KMS-11 (cell line): Measurements from ENCODE around the gene PCDH17.

Source experiments
- H2AFZ ChIP-seq: fragments of 200-600 bp; sonication (generic); 2 replicates; pipeline ENCODE4 v1.6.1; 2016; ENCODE audit warnings: antibody characterized with exemption, mixed run types, low read depth
- H3K27ac ChIP-seq: fragments of 200-600 bp; sonication (generic); 2 replicates; pipeline ENCODE4 v1.6.1; 2016; ENCODE audit warnings: mild to moderate bottlenecking, mixed run types
- H3K27me3 ChIP-seq: fragments of 200-600 bp; sonication (generic); 2 replicates; pipeline ENCODE4 v1.6.1; 2017; ENCODE audit warnings: mild to moderate bottlenecking, low read depth, mixed run types, moderate library complexity; ENCODE audit not compliant: insufficient read depth
- H3K36me3 ChIP-seq: fragments of 200-600 bp; sonication (generic); 2 replicates; pipeline ENCODE4 v1.6.1; 2017; ENCODE audit warnings: mild to moderate bottlenecking, mixed run types; ENCODE audit not compliant: insufficient read depth
- H3K4me1 ChIP-seq: fragments of 200-600 bp; sonication (generic); 2 replicates; pipeline ENCODE4 v1.6.1; 2016; ENCODE audit warnings: mild to moderate bottlenecking, low read depth, mixed run types; ENCODE audit not compliant: poor library complexity, severe bottlenecking
- H3K4me2 ChIP-seq: fragments of 200-600 bp; sonication (generic); 2 replicates; pipeline ENCODE4 v1.7.0; 2016; ENCODE audit warnings: mild to moderate bottlenecking, mixed run types
- H3K4me3 ChIP-seq: fragments of 200-600 bp; sonication (generic); IDR thresholded peaks from 2 replicates; pipeline ENCODE4 v1.6.1; 2017; ENCODE audit warnings: low read depth, low read length, mixed read lengths; ENCODE audit not compliant: insufficient read depth
- H3K79me2 ChIP-seq: fragments of 200-600 bp; sonication (generic); 2 replicates; pipeline ENCODE4 v1.6.1; 2016; ENCODE audit warnings: low read depth, mixed run types; ENCODE audit not compliant: insufficient read depth
- H3K9ac ChIP-seq: fragments of 200-600 bp; sonication (generic); 2 replicates; pipeline ENCODE4 v1.6.1; 2016; ENCODE audit warnings: mild to moderate bottlenecking, mixed run types
- H4K20me1 ChIP-seq: fragments of 200-600 bp; sonication (generic); 2 replicates; pipeline ENCODE4 v1.6.1; 2016; ENCODE audit warnings: mild to moderate bottlenecking, mixed run types; ENCODE audit not compliant: insufficient read depth
- CTCF ChIP-seq: fragments of 200-600 bp; sonication (generic); conservative IDR thresholded peaks from 2 replicates; pipeline ENCODE4 v1.6.1; 2017; ENCODE audit warnings: low read depth, mild to moderate bottlenecking, antibody characterized with exemption, low read length, moderate library complexity, mixed read lengths

PCDH17 gene

GRCh38 chr13:57595775-57596174 lies 35.8 kb upstream of the PCDH17 start:
- Histone ChIP-seq H3K79me2 (no peaks in the 10 kb centered on the region), H4K20me1 (no peaks in the 10 kb centered on the region), H3K4me1 (no peaks in the 10 kb centered on the region), H2AFZ (no peak overlapping the region), H3K4me3 (no peak overlapping the region), H3K9ac (no peak overlapping the region), H3K36me3 (no peaks in the 10 kb centered on the region), H3K27me3 (no peaks in the 10 kb centered on the region), H3K4me2 (no peak overlapping the region), H3K27ac (no peak overlapping the region)
- TF ChIP-seq CTCF: no peak

DNA sequence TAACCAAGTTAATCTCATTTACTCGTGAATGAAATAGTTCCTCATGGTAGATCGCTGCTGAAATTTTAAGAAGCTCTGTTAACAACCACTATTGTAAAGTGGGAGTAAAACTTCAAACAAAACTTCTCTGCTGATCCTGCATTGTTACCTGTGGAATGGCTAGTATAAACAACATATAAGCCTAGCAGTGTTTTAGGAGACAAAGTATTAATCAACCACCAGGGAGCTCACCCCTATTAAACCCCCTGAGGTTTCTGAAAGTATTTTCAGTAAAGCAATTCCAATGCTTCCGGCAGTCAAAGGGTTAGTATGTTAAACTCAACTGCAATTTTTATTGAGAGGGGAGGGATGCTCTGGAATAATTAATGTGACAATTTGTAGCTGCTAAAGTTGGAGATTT lies 30.0 kb upstream of the PCDH17 start:
- Histone ChIP-seq H3K4me3 (no peak overlapping the region), H3K27me3 (no peaks in the 10 kb centered on the region), H3K79me2 (no peaks in the 10 kb centered on the region), H3K9ac (no peak overlapping the region), H3K36me3 (no peaks in the 10 kb centered on the region), H3K4me2 (no peak overlapping the region), H2AFZ (no peak overlapping the region), H3K4me1 (no peaks in the 10 kb centered on the region), H4K20me1 (no peaks in the 10 kb centered on the region), H3K27ac (no peak overlapping the region)
- no peak for TF ChIP-seq CTCF

GRCh38 chr13:57604442-57604841 lies 27.1 kb upstream of the PCDH17 start:
- Histone ChIP-seq H3K4me2 (no peak overlapping the region), H3K27ac (no peak overlapping the region), H3K4me1 (no peaks in the 10 kb centered on the region), H3K4me3 (no peak overlapping the region), H3K79me2 (no peaks in the 10 kb centered on the region), H3K27me3 (no peaks in the 10 kb centered on the region), H4K20me1 (no peaks in the 10 kb centered on the region), H3K9ac (no peak overlapping the region), H2AFZ (no peak overlapping the region), H3K36me3 (no peaks in the 10 kb centered on the region)
- no peak for TF ChIP-seq CTCF

DNA sequence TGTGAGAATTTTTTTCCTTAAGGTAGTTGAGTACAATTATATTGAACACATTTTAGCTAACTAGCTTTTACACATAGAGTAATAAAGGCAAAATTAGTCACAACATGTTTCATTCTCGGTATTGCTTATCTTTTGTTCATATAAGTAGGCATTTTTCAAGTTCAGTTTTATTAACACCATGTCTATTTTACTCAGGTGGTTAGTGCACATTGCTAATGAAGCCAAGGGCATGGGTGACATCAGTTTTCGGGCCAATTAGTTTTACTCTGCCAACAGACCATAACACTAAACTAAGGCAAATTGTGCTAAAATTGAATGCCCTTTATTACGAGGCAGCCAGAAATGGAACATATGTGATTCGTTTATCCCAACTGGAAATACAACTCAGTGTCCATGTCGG lies 19.6 kb upstream of the PCDH17 start:
- Histone ChIP-seq H3K27ac (no peak overlapping the region), H4K20me1 (no peaks in the 10 kb centered on the region), H3K9ac (no peak overlapping the region), H3K27me3 (no peaks in the 10 kb centered on the region), H3K4me2 (no peak overlapping the region), H2AFZ (no peak overlapping the region), H3K4me3 (no peak overlapping the region), H3K4me1 (no peaks in the 10 kb centered on the region), H3K79me2 (no peaks in the 10 kb centered on the region), H3K36me3 (no peaks in the 10 kb centered on the region)
- no peak for TF ChIP-seq CTCF

DNA sequence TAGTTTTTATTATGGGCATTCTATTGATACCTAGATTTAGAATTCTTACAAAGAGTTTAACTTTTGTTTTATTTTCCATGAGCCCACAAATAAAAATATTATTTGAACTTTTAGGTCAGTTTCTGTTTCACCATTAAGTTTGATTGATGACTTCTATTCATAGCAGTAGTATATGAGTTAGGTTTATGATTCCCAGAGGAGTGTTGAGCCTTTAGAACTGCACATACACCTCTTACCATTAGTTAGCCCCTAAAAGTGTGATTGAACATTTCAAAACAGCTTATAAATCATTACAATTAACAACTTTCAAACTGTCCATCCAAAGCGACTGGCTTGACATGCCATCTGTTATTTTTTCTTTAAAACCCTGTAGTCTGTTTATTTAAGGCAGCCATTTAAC lies 19.0 kb upstream of the PCDH17 start:
- Histone ChIP-seq H3K79me2 (no peaks in the 10 kb centered on the region), H2AFZ (no peak overlapping the region), H3K4me3 (no peak overlapping the region), H4K20me1 (no peaks in the 10 kb centered on the region), H3K36me3 (no peaks in the 10 kb centered on the region), H3K9ac (no peak overlapping the region), H3K4me2 (no peak overlapping the region), H3K27ac (no peak overlapping the region), H3K4me1 (no peaks in the 10 kb centered on the region), H3K27me3 (no peaks in the 10 kb centered on the region)
- TF ChIP-seq CTCF: no peak
